GM12878 (cell line): ENCODE measurements around the gene CRYBA2. TPM values are rescaled to one million over a fixed set of nuclear protein-coding genes. Genes with fewer than 3 reads are reported as not detected.

Experiments
- ATAC-seq: fragments of 200-7000 bp; cut with Tn5 transposase; 3 replicates; pipeline ENCODE4 v1.9.1; 2020; ENCODE audit warnings: mild to moderate bottlenecking, moderate library complexity
- BruUV-seq: library from RNA; stranded (reverse); fragments of 400-500 nt; replicated peaks from 2 replicates; lab custom pipeline; 2021; lab: Mats Ljungman, UMichigan
- CTCF ChIA-PET: fragments of 300-600 bp; sonication (Branson Sonifier 250); formaldehyde crosslinking; extraction: SDS; loops from one replicate; lab custom pipeline; 2021; ENCODE audit warnings: inconsistent platforms; lab: Yijun Ruan, JAX
- POLR2A ChIA-PET: fragments of 350-600 bp; formaldehyde crosslinking; extraction: SDS; loops from one replicate; lab custom pipeline; 2021; ENCODE audit warnings: inconsistent platforms; lab: Charles Lee
- RAD21 ChIA-PET: fragments of 300-600 bp; sonication (Branson Sonifier 250); formaldehyde crosslinking; loops from one replicate; lab custom pipeline; 2023; ENCODE audit warnings: antibody characterized with exemption; ENCODE audit not compliant: unreplicated experiment; lab: Charles Lee
- SMC1A ChIA-PET: fragments of 300-600 bp; sonication (Branson Sonifier 250); formaldehyde crosslinking; loops from one replicate; lab custom pipeline; 2023; ENCODE audit not compliant: unreplicated experiment, uncharacterized antibody; lab: Charles Lee
- DNase-seq: peaks from one replicate; pipeline ENCODE4 v3.0.0-alpha.2; 2011; ENCODE audit warnings: low read depth, low spot score
- FAIRE-seq: peaks from 3 replicates; lab custom pipeline; 2011; peaks lifted over from hg19 to GRCh38; lab: Jason Lieb, UNC
- H2AFZ ChIP-seq: 2 replicates; pipeline ENCODE4 v1.6.0; 2011; ENCODE audit warnings: low read depth, low read length, control low read depth; ENCODE audit not compliant: control insufficient read depth
- H3K27ac ChIP-seq: 2 replicates; pipeline ENCODE4 v1.5.1; 2011; ENCODE audit warnings: control low read depth; ENCODE audit not compliant: control insufficient read depth, insufficient read depth
- H3K27me3 ChIP-seq, 2 experiments: replicated peaks in 1 of 2; 2 replicates each; pipeline versions ENCODE4 v1.6.0 to v1.6.1; 2011; ENCODE audit warnings: low read length in 1 of 2; ENCODE audit not compliant: control insufficient read depth in 2 of 2, insufficient read depth in 2 of 2
- H3K36me3 ChIP-seq, 2 experiments: 2 replicates each; pipeline ENCODE4 v1.5.1; 2011; ENCODE audit warnings: low read length in 1 of 2; ENCODE audit not compliant: control insufficient read depth in 2 of 2, insufficient read depth in 2 of 2
- H3K4me1 ChIP-seq: 2 replicates; pipeline ENCODE4 v1.6.1; 2011; ENCODE audit warnings: mild to moderate bottlenecking, low read length, moderate library complexity, mixed read lengths; ENCODE audit not compliant: control insufficient read depth, insufficient read depth
- H3K4me2 ChIP-seq: 2 replicates; pipeline ENCODE4 v1.6.0; 2011; ENCODE audit warnings: control low read depth; ENCODE audit not compliant: control insufficient read depth, insufficient read depth
- H3K4me3 ChIP-seq: fragments of 200-600 bp; sonication (generic); 2 replicates; pipeline ENCODE4 v1.5.1; 2016
- H3K79me2 ChIP-seq: 2 replicates; pipeline ENCODE4 v1.6.0; 2011; ENCODE audit warnings: low read length; ENCODE audit not compliant: control insufficient read depth, insufficient read depth
- H3K9ac ChIP-seq: 2 replicates; pipeline ENCODE4 v1.8.0; 2011; ENCODE audit warnings: low read length, control low read depth, mixed read lengths; ENCODE audit not compliant: control insufficient read depth, insufficient read depth
- H3K9me3 ChIP-seq: replicated peaks from 3 replicates; pipeline ENCODE4 v1.5.1; 2011; ENCODE audit warnings: mild to moderate bottlenecking, low read length; ENCODE audit not compliant: control insufficient read depth, insufficient read depth
- H4K20me1 ChIP-seq: 2 replicates; pipeline ENCODE4 v1.6.0; 2011; ENCODE audit not compliant: control insufficient read depth, insufficient read depth
- BHLHE40 ChIP-seq, 2 experiments: fragments of 450-650 bp in 1 of 2; IDR thresholded peaks; 2 replicates each; pipeline ENCODE4 v1.6.1; 2011 to 2017; ENCODE audit warnings: low read depth in 2 of 2, borderline replicate concordance in 1 of 2, improper control_type of control experiment in 1 of 2, low read length in 1 of 2, mild to moderate bottlenecking in 1 of 2
- CEBPZ ChIP-seq: fragments of 150-350 bp; IDR thresholded peaks from 2 replicates; pipeline ENCODE4 v1.6.1; 2016; ENCODE audit warnings: low read depth, low read length
- FOS ChIP-seq: IDR thresholded peaks from 3 replicates; pipeline ENCODE4 v1.6.1; 2011; ENCODE audit warnings: borderline replicate concordance; ENCODE audit not compliant: insufficient read length; ENCODE audit errors: extremely low read depth
- SIX5 ChIP-seq: IDR thresholded peaks from 2 replicates; pipeline ENCODE4 v1.6.1; 2011; ENCODE audit warnings: mild to moderate bottlenecking, low read depth, low read length, moderate library complexity; ENCODE audit not compliant: severe bottlenecking
- WGBS: methylation state at CpG from one replicate; pipeline ENCODE4 v1.1.6; 2016; ENCODE audit warnings: low lambda C conversion rate; ENCODE audit not compliant: insufficient replicate concordance, insufficient coverage; ENCODE audit errors: missing lambda C conversion rate; 5-methylcytosine and 5-hydroxymethylcytosine counted together
- in situ Hi-C: fragments of 300-500 bp; cut with MboI; formaldehyde crosslinking; loops from 9 replicates; pipeline ENCODE4 v1.14.3; 2018; ENCODE audit warnings: mixed read lengths
- intact Hi-C: fragments of 100-400 bp; cut with micrococcal nuclease; formaldehyde crosslinking; loops from one replicate; pipeline ENCODE4 v1.14.2; 2022; ENCODE audit not compliant: unreplicated experiment
- polyA plus RNA-seq, 11 experiments: library from polyadenylated mRNA; depleted of rRNA in 4 of 11; unstranded in 6 of 11; stranded (reverse) in 5 of 11; fragments of >200 nt; fragmentation: Nextera tagmentation in 4 of 11; fragmentation: Illumina TruSeq in 1 of 11; extraction: Ambion mirVana in 4 of 11; extraction: Trizol in 1 of 11; gene quantifications; 1 replicate in 1 of 11; 2 replicates in 10 of 11; pipeline versions ENCODE4 v1.2.1 to v1.2.3, GENCODE V29; 2011 to 2016; ENCODE audit warnings: inconsistent platforms in 2 of 11, missing spikeins in 2 of 11, low read depth in 1 of 11
- total RNA-seq, 4 experiments: library from RNA; depleted of rRNA in 3 of 4; stranded (reverse); fragments of >200 nt in 3 of 4; fragmentation: Illumina TruSeq in 1 of 4; extraction: Trizol in 1 of 4; gene quantifications; 2 replicates each; pipeline versions ENCODE4 v1.2.1 to v1.2.3, GENCODE V29; 2013 to 2021
- TF ChIP-seq, protein P1 (sequence below): IDR thresholded peaks from 2 replicates; pipeline ENCODE4 v1.6.1; 2012; ENCODE audit warnings: low read depth, low read length, improper control_type of control experiment

Gene CRYBA2
- total and polyA plus RNA-seq, 10 of the 15 experiments (the other 5 are each of a cell fraction or from before 2014, with no cell fraction given): not detected

DNA sequence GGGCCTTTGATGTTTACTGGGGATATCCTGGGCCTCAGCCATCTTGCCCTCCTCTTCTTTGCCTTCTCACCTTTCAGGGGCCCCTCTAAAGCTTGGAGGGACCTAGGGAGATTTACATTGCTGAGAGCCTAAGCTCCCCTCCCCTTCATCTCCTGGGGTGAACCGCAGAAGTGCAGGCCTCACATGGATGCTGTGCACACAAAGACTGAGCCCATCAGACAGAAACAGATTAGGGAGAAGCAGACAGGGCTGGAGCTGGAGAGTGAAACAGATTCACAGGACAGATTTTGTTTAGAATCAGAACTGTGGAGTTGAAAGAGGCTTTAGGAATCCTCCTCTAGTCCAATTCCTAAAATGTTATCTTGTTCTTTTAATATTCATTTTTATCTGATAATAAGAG lies 37.2 kb downstream of the CRYBA2 start:
- no peaks in the 10 kb centered on the region for H4K20me1 ChIP-seq
- no peaks in the 10 kb centered on the region for H3K36me3 ChIP-seq
- ATAC-seq: no peak
- 31% methylated on average over 1 of the region's 1 CpG for WGBS
- no peak for DNase-seq
- intact Hi-C loops: no loop called here
- H3K27ac ChIP-seq: no peak overlapping the region
- no peaks in the 10 kb centered on the region for H3K9me3 ChIP-seq
- POLR2A ChIA-PET: no interaction called here
- SMC1A ChIA-PET: interaction anchor here (0.6 kb wide), 1 partner anchor 56 kb away, joined by 3 read pairs; no protein-coding TSS in a partner anchor
- CTCF ChIA-PET: interaction anchor here (1.1 to 1.9 kb wide), 2 partner anchors 58 to 80 kb away, joined by 4 read pairs; no protein-coding TSS in a partner anchor
- H2AFZ ChIP-seq: no peak overlapping the region
- H3K9ac ChIP-seq: no peak overlapping the region
- H3K4me3 ChIP-seq: no peak overlapping the region
- H3K4me1 ChIP-seq: no peaks in the 10 kb centered on the region
- in situ Hi-C loops: no loop called here
- RAD21 ChIA-PET: no interaction called here
- H3K79me2 ChIP-seq: no peaks in the 10 kb centered on the region
- FAIRE-seq: no peak
- no TSS peak for BruUV-seq
- TF ChIP-seq SIX5 (no peak), BHLHE40 (IDR thresholded peaks at IDR 0.05; ENCODE audit: borderline replicate concordance in 1 of 2, low read depth in 2 of 2, low read length in 1 of 2) (no peak), FOS (no peak), CEBPZ (no peak)
- TF ChIP-seq, protein P1, sequence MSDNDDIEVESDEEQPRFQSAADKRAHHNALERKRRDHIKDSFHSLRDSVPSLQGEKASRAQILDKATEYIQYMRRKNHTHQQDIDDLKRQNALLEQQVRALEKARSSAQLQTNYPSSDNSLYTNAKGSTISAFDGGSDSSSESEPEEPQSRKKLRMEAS: no peak
- H3K27me3 ChIP-seq: peaks cover 7 to 11% of the 10 kb centered on the region in 2 experiments; a peak in 3 of 4 replicates
- no peak overlapping the region for H3K4me2 ChIP-seq
